Thoracic aorta (tissue), 2 donors: Measurements from ENCODE around the gene NDUFC2. TPM values are rescaled to one million over a fixed set of nuclear protein-coding genes. Genes with fewer than 3 reads are reported as not detected.
"Not testable (repeated sequence)": the region's sequence is repeated elsewhere in the genome, so short reads cannot be mapped to it uniquely, and the experiment has no call there.

ENCODE experiments used
- ATAC-seq: fragments of 150-250 bp; one replicate; pipeline ENCODE4 v1.8.0; 2017; ENCODE audit warnings: low read depth; ENCODE audit not compliant: insufficient number of reproducible peaks, low FRiP score
- DNase-seq: peaks from one replicate; pipeline ENCODE4 v3.0.0-alpha.2; 2020; ENCODE audit warnings: low spot score
- H3K27ac ChIP-seq, 2 donors: fragments of 200-600 bp; sonication (generic); 1 replicate in 1 of 2; 2 replicates in 1 of 2; pipeline ENCODE4 v1.5.1; 2016; ENCODE audit warnings: mild to moderate bottlenecking in 2 of 2, moderate library complexity in 2 of 2
- H3K27me3 ChIP-seq: fragments of 200-600 bp; sonication (generic); replicated peaks from 2 replicates; pipeline ENCODE4 v1.6.0; 2016; ENCODE audit warnings: mild to moderate bottlenecking; ENCODE audit not compliant: insufficient read depth
- H3K36me3 ChIP-seq: fragments of 200-600 bp; sonication (generic); one replicate; pipeline ENCODE4 v1.5.1; 2016
- H3K4me1 ChIP-seq, 2 donors: fragments of 200-600 bp; sonication (generic); 1 replicate in 1 of 2; 2 replicates in 1 of 2; pipeline versions ENCODE4 v1.5.1 to v1.6.0; 2016; ENCODE audit warnings: low read depth in 2 of 2, mild to moderate bottlenecking in 1 of 2; ENCODE audit not compliant: control insufficient read depth in 1 of 2
- H3K4me3 ChIP-seq: fragments of 200-600 bp; sonication (generic); 2 replicates; pipeline ENCODE4 v1.5.1; 2016; ENCODE audit warnings: mild to moderate bottlenecking
- H3K9me3 ChIP-seq: fragments of 200-600 bp; sonication (generic); 2 replicates; pipeline ENCODE4 v1.5.1; 2016
- CTCF ChIP-seq: fragments of 200-600 bp; sonication (generic); IDR thresholded peaks from one replicate; pipeline ENCODE4 v1.5.1; 2019; ENCODE audit warnings: antibody characterized with exemption
- total RNA-seq, 2 donors: library from RNA; depleted of rRNA; stranded (reverse); fragments of >200 nt; gene quantifications; one replicate each; pipeline versions ENCODE4 v1.1.0 to v1.2.3, GENCODE V29; 2016

The NDUFC2 gene
- total RNA-seq, 2 donors from 2014 or later, result 42.4 to 62.0 TPM

GRCh38 chr11:78097666-78098385 is 18.2 kb upstream of the NDUFC2 start:
- H3K36me3 ChIP-seq, result peaks cover 5% of the 10 kb centered on the region
- no peak for DNase-seq
- H3K4me3 ChIP-seq, result no peak overlapping the region
- ATAC-seq, result no peak
- TF ChIP-seq CTCF, result no peak
- no peaks in the 10 kb centered on the region for H3K27me3 ChIP-seq
- H3K9me3 ChIP-seq, result no peaks in the 10 kb centered on the region
- H3K27ac ChIP-seq, result no peak overlapping the region
- H3K4me1 ChIP-seq, result no peaks in the 10 kb centered on the region

GRCh38 chr11:78094250-78094649 is 14.6 kb upstream of the NDUFC2 start:
- no peak for TF ChIP-seq CTCF
- H3K27me3 ChIP-seq, result no peaks in the 10 kb centered on the region
- no peak for ATAC-seq
- no peaks in the 10 kb centered on the region for H3K9me3 ChIP-seq
- DNase-seq, result no peak
- no peaks in the 10 kb centered on the region for H3K36me3 ChIP-seq
- no peaks in the 10 kb centered on the region for H3K4me1 ChIP-seq
- H3K4me3 ChIP-seq, result no peak overlapping the region
- H3K27ac ChIP-seq, result no peak overlapping the region

DNA sequence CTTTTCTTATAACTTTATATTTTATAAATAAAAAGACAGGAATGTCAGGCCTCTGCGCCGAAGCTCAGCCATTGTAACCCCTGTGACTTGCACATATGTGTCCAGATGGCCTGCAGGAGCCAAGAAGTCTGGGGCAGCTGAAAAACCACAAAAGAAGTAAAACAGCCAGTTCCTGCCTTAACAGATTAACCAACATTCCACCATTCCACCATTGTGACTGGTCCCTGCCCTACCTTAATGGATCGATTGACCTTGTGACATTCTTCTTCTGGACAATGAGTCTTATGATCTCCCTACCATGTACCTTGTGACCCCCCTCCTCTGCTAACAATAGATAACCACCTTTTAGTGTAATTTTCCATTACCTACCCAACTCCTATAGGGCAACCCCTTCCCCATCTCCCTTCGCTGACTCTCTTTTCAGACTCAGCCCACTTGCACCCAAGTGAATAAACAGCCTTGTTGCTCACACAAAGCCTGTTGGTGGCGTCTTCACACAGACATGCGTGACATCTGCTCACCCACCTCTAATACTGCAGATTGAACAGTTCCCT is 6.9 kb upstream of the NDUFC2 start:
- DNase-seq, H3K36me3 ChIP-seq, H3K27me3 ChIP-seq, H3K4me1 ChIP-seq, H3K27ac ChIP-seq, H3K4me3 ChIP-seq, H3K9me3 ChIP-seq, ATAC-seq: not testable (repeated sequence)

DNA sequence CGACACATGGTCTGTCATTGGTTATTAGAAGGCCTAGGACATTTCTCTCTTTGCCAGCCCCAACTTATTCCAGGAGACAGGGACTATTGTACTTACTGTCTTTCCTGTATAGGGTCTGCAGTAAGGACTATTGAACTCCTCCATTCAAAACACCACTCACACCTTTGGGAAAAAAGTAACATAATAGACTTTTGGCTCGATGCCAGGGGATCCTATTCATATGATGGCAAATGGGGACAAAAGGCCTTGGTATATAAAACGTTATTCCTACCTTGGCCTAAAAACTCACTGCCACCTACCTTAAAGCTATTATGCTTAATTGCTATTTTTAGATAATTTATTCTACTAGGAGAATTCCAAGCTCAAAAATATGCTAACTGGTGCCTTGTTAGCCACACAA is 6.3 kb upstream of the NDUFC2 start:
- no peak for DNase-seq
- no peak overlapping the region for H3K4me3 ChIP-seq
- TF ChIP-seq CTCF, result no peak
- H3K27ac ChIP-seq, result no peak overlapping the region
- no peaks in the 10 kb centered on the region for H3K4me1 ChIP-seq
- H3K36me3 ChIP-seq, result no peaks in the 10 kb centered on the region
- no peaks in the 10 kb centered on the region for H3K9me3 ChIP-seq
- no peak for ATAC-seq
- H3K27me3 ChIP-seq, result no peaks in the 10 kb centered on the region

DNA sequence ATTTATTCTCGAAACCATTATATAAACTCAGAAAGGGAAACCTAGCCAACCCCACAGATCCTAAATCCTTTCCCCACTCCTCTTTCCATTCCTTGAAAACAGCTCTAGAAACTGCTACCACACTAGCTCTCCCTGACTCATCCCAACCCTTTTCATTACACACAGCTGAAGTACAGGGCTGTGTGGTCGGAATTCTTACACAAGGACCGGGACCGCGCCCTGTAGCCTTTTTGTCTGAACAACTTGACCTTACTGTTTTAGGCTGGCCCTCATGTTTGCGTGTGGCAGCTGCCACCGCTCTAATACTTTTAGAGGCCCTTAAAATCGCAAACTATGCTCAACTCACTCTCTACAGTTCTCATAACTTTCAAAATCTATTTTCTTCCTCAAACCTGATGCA is 4.8 kb upstream of the NDUFC2 start:
- H3K36me3 ChIP-seq, H3K4me3 ChIP-seq, ATAC-seq, H3K27me3 ChIP-seq, H3K27ac ChIP-seq, H3K9me3 ChIP-seq, DNase-seq, H3K4me1 ChIP-seq: not testable (repeated sequence)

DNA sequence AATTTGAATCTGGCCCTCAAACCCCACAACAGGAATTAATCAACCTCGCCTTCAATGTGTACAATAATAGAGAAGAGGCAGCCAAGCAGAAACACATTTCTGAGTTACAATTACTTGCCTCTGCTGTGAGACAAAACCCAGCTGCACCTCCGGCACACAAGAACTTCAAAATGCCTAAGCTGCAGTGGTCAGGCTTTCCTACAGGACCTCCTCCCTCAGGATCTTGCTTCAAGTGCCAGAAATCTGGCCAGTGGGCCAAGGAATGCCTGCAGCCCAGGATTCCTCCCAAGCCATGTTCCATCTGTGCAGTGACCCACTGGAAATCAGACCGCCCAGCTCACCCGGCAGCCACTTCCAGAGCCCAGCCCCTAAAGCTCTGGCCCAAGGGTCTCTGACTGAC is 3.4 kb upstream of the NDUFC2 start:
- Histone ChIP-seq H3K4me1 (peaks cover 11 to 15% of the 10 kb centered on the region in 2 donors), H3K27ac (no peak overlapping the region), H3K4me3 (no peak overlapping the region), H3K9me3 (no peaks in the 10 kb centered on the region), H3K36me3 (no peaks in the 10 kb centered on the region), H3K27me3 (no peaks in the 10 kb centered on the region)
- ATAC-seq, result no peak
- no peak for TF ChIP-seq CTCF
- DNase-seq, result no peak
